ENCODE measurements around the gene FOXP4.

The FOXP4 gene

GRCh38 chr6:41637194-41638001 is 91.2 kb downstream of the FOXP4 start:
- Histone ChIP-seq H3K36me3 (ENCODE audit: low read depth) (peaks cover 18% of the 10 kb centered on the region), H3K9me3 (ENCODE audit: severe bottlenecking) (no peaks in the 10 kb centered on the region), H3K27me3 (ENCODE audit: insufficient read depth, poor library complexity, severe bottlenecking) (no peaks in the 10 kb centered on the region), H3K4me3 (ENCODE audit: severe bottlenecking) (peak overlapping the region; percentile 84), H3K4me1 (ENCODE audit: insufficient read depth, poor library complexity, severe bottlenecking) (peaks cover 25% of the 10 kb centered on the region), H3K27ac (ENCODE audit: poor library complexity, severe bottlenecking) (peak overlapping the region; percentile 93)
- TF ChIP-seq CTCF (IDR thresholded peaks at IDR 0.05; ENCODE audit: poor library complexity, severe bottlenecking) = no peak
- peak; percentile 22 for ATAC-seq (ENCODE audit: low read depth)
- no peak for DNase-seq (ENCODE audit: low spot score)

GRCh38 chr6:41638002-41638934 is 92.1 kb downstream of the FOXP4 start, which contains the start of gene MDFI:
Gene MDFI, plus strand, starts transcription at chr6:41638468. Its CDS starts 282 bp downstream, at chr6:41638750.
- H3K4me3 ChIP-seq (ENCODE audit: severe bottlenecking) = peak within 1 kb of the TSS; percentile 84
- H3K9me3 ChIP-seq (ENCODE audit: severe bottlenecking) = no peaks in the 10 kb centered on the region
- ATAC-seq (ENCODE audit: low read depth) = no peak
- peak within 1 kb of the TSS; percentile 93 for H3K27ac ChIP-seq (ENCODE audit: poor library complexity, severe bottlenecking)
- no peaks in the 10 kb centered on the region for H3K27me3 ChIP-seq (ENCODE audit: insufficient read depth, poor library complexity, severe bottlenecking)
- no peak for DNase-seq (ENCODE audit: low spot score)
- no peak for TF ChIP-seq CTCF (IDR thresholded peaks at IDR 0.05; ENCODE audit: poor library complexity, severe bottlenecking)
- peaks cover 18% of the 10 kb centered on the region for H3K36me3 ChIP-seq (ENCODE audit: low read depth)
- peaks cover 29% of the 10 kb centered on the region for H3K4me1 ChIP-seq (ENCODE audit: insufficient read depth, poor library complexity, severe bottlenecking)

GRCh38 chr6:41638935-41639808 is 93.0 kb downstream of the FOXP4 start:
- TF ChIP-seq CTCF (IDR thresholded peaks at IDR 0.05; ENCODE audit: poor library complexity, severe bottlenecking) = no peak
- DNase-seq (ENCODE audit: low spot score) (no peak), ATAC-seq (ENCODE audit: low read depth) (no peak)
- Histone ChIP-seq H3K4me1 (ENCODE audit: insufficient read depth, poor library complexity, severe bottlenecking) (peaks cover 37% of the 10 kb centered on the region), H3K27ac (ENCODE audit: poor library complexity, severe bottlenecking) (peak overlapping the region; percentile 93), H3K4me3 (ENCODE audit: severe bottlenecking) (peak overlapping the region; percentile 84), H3K9me3 (ENCODE audit: severe bottlenecking) (no peaks in the 10 kb centered on the region), H3K36me3 (ENCODE audit: low read depth) (peaks cover 18% of the 10 kb centered on the region), H3K27me3 (ENCODE audit: insufficient read depth, poor library complexity, severe bottlenecking) (no peaks in the 10 kb centered on the region)

- H3K27me3 ChIP-seq (ENCODE audit: insufficient read depth, poor library complexity, severe bottlenecking) = no peaks in the 10 kb centered on the region
- ATAC-seq (ENCODE audit: low read depth) = no peak
- H3K4me1 ChIP-seq (ENCODE audit: insufficient read depth, poor library complexity, severe bottlenecking) = peaks cover 35% of the 10 kb centered on the region
These were observed 93.7 kb downstream of the FOXP4 start for GRCh38 chr6:41639809-41640371.

More at GRCh38 chr6:41639809-41640371, 93.7 kb downstream of the FOXP4 start:
- H3K4me3 ChIP-seq (ENCODE audit: severe bottlenecking) = no peak overlapping the region
- peak overlapping the region; percentile 93 for H3K27ac ChIP-seq (ENCODE audit: poor library complexity, severe bottlenecking)
- TF ChIP-seq CTCF (IDR thresholded peaks at IDR 0.05; ENCODE audit: poor library complexity, severe bottlenecking) = no peak
- DNase-seq (ENCODE audit: low spot score) = no peak
- no peaks in the 10 kb centered on the region for H3K9me3 ChIP-seq (ENCODE audit: severe bottlenecking)
- H3K36me3 ChIP-seq (ENCODE audit: low read depth) = peaks cover 21% of the 10 kb centered on the region

All from RWPE2 (cell line).